GM12878 (cell line): Measurements from ENCODE around the gene PDGFA.

Experiments used
- CBFB ChIP-seq: IDR thresholded peaks from 2 replicates; pipeline ENCODE4 v1.6.1; 2016; ENCODE audit warnings: antibody characterized with exemption, low read depth
- EZH2 ChIP-seq: IDR thresholded peaks from 2 replicates; pipeline ENCODE4 v1.6.1; 2012; ENCODE audit warnings: low read depth, mild to moderate bottlenecking, control low read depth, inconsistent platforms, low read length, borderline replicate concordance; ENCODE audit not compliant: control insufficient read depth
- NR2F1 ChIP-seq: fragments of 450-650 bp; conservative IDR thresholded peaks from 2 replicates; pipeline ENCODE4 v1.6.1; 2017; ENCODE audit warnings: mild to moderate bottlenecking
- POLR2A ChIP-seq: IDR thresholded peaks from 2 replicates; pipeline ENCODE4 v1.6.1; 2011; ENCODE audit warnings: low read depth, mild to moderate bottlenecking, low read length
- RAD21 ChIP-seq: IDR thresholded peaks from 2 replicates; pipeline ENCODE4 v1.6.1; 2011; ENCODE audit warnings: mild to moderate bottlenecking, low read depth, low read length, moderate library complexity; ENCODE audit not compliant: insufficient read depth
- RCOR1 ChIP-seq: conservative IDR thresholded peaks from 2 replicates; pipeline ENCODE4 v1.6.1; 2012; ENCODE audit warnings: low read depth, low read length, improper control_type of control experiment
- SP1 ChIP-seq: IDR thresholded peaks from one replicate; pipeline ENCODE4 v1.6.1; 2011; ENCODE audit warnings: low read depth, low read length
- USF1 ChIP-seq: IDR thresholded peaks from 2 replicates; pipeline ENCODE4 v1.6.1; 2011; ENCODE audit warnings: borderline replicate concordance, low read depth, mild to moderate bottlenecking, moderate library complexity, mixed read lengths, low read length; ENCODE audit not compliant: insufficient read depth; ENCODE audit errors: extremely low read length
- ZBED1 ChIP-seq: IDR thresholded peaks from 2 replicates; pipeline ENCODE4 v1.6.1; 2016; ENCODE audit warnings: borderline replicate concordance
- ZNF274 ChIP-seq: IDR thresholded peaks from one replicate; pipeline ENCODE4 v1.8.0; 2011; ENCODE audit not compliant: insufficient read length, insufficient read depth
- TF ChIP-seq, protein P1 (sequence below): IDR thresholded peaks from 2 replicates; pipeline ENCODE4 v1.6.1; 2011; ENCODE audit warnings: low read depth, low read length, improper control_type of control experiment, borderline replicate concordance
- TF ChIP-seq, protein P2 (sequence below), 3 experiments: IDR thresholded peaks in 2 of 3; conservative IDR thresholded peaks in 1 of 3; 2 replicates each; pipeline ENCODE4 v1.5.1; 2011; ENCODE audit warnings: low read depth in 3 of 3, low read length in 3 of 3, mild to moderate bottlenecking in 3 of 3, control low read depth in 2 of 3, moderate library complexity in 2 of 3, inconsistent platforms in 1 of 3, mixed read lengths in 1 of 3; ENCODE audit not compliant: control insufficient read depth in 2 of 3, insufficient read depth in 1 of 3; ENCODE audit errors: extremely low read depth in 1 of 3

DNA sequence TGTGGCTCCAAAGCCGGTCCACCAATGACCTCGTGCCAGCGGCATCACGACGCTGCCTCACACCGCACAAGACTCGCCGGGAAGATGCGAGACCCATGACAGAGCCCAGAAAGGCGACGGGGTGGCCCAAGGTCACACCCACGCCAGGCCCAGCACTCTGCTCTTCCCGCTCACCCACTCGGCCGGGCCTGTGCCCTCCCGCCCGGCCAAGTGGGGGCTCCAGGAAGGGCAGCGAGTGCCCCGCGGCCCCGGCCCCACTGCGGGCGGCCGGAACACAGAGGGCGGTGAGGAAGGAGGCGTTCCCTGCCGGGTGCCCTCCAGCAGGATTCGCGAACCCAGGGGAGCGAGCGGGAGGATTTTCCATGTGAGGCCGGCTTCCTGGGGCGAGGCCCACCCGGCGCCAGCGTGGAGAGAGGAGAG lies 56.3 kb downstream of the PDGFA start:
- TF ChIP-seq RAD21 (no peak), CBFB (no peak), RCOR1 (no peak), ZNF274 (no peak), USF1 (no peak), EZH2 (no peak), ZBED1 (no peak), NR2F1 (no peak), POLR2A (no peak), SP1 (no peak)
- TF ChIP-seq, protein P1, sequence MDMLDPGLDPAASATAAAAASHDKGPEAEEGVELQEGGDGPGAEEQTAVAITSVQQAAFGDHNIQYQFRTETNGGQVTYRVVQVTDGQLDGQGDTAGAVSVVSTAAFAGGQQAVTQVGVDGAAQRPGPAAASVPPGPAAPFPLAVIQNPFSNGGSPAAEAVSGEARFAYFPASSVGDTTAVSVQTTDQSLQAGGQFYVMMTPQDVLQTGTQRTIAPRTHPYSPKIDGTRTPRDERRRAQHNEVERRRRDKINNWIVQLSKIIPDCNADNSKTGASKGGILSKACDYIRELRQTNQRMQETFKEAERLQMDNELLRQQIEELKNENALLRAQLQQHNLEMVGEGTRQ: no peak
- TF ChIP-seq, protein P2, sequence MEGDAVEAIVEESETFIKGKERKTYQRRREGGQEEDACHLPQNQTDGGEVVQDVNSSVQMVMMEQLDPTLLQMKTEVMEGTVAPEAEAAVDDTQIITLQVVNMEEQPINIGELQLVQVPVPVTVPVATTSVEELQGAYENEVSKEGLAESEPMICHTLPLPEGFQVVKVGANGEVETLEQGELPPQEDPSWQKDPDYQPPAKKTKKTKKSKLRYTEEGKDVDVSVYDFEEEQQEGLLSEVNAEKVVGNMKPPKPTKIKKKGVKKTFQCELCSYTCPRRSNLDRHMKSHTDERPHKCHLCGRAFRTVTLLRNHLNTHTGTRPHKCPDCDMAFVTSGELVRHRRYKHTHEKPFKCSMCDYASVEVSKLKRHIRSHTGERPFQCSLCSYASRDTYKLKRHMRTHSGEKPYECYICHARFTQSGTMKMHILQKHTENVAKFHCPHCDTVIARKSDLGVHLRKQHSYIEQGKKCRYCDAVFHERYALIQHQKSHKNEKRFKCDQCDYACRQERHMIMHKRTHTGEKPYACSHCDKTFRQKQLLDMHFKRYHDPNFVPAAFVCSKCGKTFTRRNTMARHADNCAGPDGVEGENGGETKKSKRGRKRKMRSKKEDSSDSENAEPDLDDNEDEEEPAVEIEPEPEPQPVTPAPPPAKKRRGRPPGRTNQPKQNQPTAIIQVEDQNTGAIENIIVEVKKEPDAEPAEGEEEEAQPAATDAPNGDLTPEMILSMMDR (IDR thresholded peaks at IDR 0.05 in 2 of 3, conservative IDR thresholded peaks at IDR 0.05 in 1 of 3; ENCODE audit: control insufficient read depth in 2 of 3, extremely low read depth in 1 of 3, insufficient read depth in 1 of 3, low read depth in 3 of 3, low read length in 3 of 3): no peak
